A549 (cell line): ENCODE results near the gene TBX2.

Experiments used
- CTCF ChIP-seq: fragments of >200 bp; sonication (Bioruptor Twin); formaldehyde crosslinking; IDR thresholded peaks from 3 replicates; pipeline ENCODE4 v1.5.1; 2016
- ZNF302 ChIP-seq: fragments of 250-450 bp; sonication (Bioruptor Pico); IDR thresholded peaks from 2 replicates; pipeline ENCODE4 v1.9.0; 2021; ENCODE audit warnings: inconsistent platforms, mild to moderate bottlenecking, moderate library complexity

- TF ChIP-seq CTCF (no peak), ZNF302 (CRISPR knock-in tag) (no peak)
These were observed 35.2 kb upstream of the TBX2 start for GRCh38 chr17:61364463-61364846.
